CD4-positive, alpha-beta T cell treated with Interferon gamma for 1 hour (primary cell): ENCODE data around the gene MLN.

Experiments used
- DNase-seq: peaks from one replicate; pipeline ENCODE4 v3.0.0-alpha.2; 2020

MLN gene

DNA sequence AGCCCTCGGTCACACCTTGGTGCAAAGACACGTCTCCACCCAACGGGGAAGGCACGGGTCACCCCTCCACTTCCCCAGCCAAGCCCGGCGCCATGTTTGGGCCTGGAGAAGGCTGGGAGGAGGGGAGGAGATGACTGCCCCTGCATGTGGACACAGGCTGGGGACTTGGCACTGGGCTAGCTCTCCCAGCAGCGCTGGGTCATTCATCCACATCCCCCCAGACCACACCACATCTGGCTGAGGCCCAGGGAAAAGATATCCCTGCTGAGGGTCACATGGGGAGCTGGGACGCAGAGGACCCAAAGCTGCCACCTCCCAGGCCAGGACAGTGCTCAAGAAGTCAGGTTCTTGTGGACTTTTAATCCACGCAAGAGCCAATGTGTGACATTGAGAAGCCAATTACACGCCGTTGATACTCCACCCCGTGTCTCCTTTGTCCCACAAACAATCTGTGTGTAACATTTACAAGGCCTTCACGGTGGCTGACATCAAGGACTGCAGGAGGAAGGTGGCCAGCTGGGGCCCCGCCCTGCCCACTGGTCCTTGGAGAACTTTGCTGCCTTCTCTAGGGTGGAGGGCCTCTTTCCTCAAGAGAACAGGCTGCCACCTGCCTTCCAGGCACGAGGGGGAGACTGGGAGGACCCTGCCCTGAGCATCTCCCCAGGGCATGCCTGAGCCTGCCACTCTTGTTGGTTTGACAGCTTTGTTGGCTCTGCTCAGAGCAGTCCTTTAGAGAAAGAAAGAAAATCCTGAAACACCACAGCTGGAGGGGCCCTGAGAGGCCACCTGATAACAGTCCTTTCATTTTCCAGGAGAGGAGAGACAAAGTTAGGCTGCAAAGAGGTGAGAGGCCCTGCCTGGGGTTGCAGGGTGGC is 51.8 kb downstream of the MLN start:
- DNase-seq = no peak

DNA sequence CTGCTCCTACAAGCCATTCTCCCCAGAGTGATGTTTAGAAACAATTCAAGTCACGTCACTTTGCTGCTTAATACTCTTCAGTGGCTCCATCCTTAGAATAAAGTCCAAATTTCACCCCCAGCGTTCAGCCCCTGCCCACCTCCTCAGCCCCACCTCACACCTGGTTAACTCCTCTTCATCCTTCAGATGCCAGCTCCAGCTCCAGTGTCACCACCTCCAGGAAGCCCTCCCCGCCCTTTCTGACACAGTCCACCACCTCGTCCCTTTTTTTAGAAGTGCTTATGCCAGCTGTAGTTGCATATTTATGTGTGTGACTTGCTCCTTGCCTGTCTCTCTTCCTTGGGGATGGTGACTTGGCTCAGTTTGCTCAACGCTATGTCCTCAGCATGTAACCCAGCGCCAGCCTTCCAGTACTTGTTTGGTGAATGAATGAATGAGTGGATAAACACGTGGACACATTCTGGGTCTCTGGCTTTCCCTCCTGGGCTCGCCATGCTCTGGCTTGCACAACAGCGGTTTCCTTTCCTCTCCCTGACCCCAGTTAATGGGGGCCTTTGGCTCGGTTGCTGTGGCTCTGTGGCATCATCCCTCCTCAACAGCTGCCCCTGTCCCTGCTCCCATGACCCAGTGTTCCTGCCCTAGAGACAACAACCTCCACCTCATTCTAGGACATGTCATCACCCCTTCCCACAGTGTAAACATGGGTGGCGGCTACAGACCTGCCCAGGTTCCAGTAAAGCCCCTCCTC is 53.4 kb downstream of the MLN start:
- no peak for DNase-seq

DNA sequence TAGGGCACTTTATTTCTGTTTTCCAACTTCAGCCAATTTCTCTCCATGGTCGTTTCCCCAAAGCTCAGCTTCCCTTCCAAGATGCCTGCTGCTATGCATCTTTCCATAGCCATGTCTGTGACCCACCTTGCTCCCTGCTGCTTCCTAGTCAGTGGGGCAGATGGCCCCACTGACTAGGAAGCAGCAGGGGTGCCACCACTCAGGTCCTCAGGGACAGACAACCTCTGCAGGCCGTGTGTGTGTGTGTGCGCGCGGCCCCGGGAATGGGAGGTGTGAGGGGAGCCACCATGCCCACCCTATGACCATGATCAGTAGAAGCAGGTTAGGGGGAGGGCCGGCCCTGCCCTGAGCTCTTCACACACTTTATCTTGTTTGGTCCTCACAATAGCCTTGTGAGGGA is 54.4 kb downstream of the MLN start:
- no peak for DNase-seq

DNA sequence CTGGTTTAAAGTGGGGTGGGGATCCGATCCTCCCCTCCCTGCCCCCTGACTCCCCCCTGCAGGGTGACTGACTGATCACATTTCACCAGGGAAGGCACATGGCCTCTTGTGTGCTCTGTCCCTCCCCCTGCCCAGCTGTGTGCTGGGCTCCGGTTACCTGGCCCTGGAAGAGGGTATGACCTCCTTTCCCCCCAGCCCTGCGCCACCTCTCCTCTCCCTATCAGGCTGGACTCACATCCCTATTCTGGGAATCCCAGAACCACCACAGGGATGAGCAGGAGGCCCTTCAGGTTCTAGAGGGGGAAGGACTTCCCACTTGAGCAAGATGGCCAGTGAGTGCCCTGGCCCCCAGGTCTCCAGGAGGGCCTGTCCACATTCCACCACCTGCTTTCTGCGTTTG is 55.0 kb downstream of the MLN start:
- no peak for DNase-seq

DNA sequence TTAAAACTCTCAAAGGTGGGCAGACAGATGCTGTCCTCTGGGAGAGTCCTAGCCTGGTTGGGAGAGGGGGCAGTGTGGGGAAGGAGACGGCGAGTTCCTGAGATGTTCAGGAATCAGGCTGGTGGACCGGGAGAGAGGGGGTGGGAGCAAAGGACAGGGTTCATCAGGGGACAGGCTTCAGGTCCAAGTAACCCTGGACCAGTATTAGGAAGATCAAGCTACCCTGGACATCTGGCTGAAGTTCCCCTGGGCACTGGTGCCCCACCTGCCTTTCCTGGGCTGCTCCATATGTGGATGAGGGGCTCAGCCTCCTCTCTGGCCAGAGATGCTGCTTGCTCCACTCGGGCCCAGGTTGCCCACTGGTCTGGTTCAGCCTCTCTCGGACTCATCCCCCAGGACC is 56.0 kb downstream of the MLN start:
- no peak for DNase-seq

DNA sequence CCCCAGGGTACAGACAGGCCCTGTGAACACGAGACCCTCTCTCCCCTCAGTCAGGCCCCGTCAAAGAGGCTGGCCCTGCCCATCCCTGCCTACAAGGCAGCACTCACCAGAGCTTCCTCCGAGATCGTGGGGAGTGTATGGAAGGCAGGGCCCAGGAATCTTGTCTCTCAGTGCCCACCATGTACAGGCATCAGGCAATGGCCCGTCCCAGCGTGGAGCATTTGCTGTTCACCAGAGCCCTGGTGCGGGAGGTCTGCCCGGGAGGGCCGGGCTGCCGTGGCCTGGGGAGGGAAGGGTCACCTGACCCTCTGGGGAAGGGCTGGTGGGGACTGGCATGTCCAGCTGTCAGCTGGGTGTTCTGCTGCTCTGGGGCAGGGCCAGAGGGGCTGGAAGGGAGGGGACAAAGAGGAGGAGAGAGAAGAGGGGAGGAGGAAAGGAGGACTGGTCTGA is 57.1 kb downstream of the MLN start, which contains the start of gene IP6K3:
Gene IP6K3 (minus strand): TSS at position 255 of the 450 bp plus-strand sequence. CDS start 11,429 bp downstream, outside the sequence.
- DNase-seq = no peak

DNA sequence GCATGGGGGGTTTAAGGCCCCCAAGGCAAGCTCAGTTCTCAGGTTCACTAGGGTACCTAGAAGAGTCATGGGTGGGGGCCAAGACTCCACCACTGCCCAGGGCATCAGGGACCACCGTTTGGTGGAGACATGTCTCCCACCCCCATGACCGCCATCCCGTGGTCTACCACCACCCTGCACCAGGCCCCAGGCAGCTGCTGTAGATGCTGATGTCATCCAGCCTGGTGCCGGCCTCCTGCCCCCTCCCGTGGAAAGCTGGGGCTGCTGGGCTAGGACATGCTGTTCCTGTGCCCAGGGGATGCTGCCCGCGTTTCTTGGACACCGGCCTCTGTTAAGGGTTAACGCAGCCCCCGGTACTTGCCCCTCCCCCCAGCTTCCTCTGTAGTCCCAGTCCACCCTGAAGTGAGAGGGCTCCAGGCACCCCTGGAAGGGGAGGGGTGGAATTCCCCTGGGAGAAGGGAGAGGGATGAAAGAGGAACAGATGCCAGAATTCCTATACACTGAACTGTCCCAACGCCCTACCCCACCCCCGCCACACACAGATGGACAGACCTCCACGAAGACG is 57.7 kb downstream of the MLN start:
- no peak for DNase-seq

DNA sequence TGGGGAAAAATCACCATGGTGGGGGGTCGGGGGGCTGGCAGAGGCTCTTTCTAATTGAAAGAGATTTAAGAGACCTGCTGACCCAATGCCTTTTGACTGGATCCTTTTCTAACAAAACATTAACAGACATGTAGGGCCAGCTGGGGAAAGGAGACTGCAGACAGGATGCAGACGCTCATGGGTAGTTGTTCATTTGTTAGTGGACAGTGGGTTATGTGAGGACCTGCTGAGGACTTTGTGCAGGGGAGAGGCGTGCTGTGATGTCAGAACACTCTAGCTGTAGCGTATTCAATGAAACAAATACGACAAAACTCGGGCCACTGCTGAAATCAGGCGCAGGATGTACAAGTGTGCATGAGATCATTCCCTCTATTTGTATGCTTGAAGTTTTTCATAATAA is 58.3 kb downstream of the MLN start:
- no peak for DNase-seq

DNA sequence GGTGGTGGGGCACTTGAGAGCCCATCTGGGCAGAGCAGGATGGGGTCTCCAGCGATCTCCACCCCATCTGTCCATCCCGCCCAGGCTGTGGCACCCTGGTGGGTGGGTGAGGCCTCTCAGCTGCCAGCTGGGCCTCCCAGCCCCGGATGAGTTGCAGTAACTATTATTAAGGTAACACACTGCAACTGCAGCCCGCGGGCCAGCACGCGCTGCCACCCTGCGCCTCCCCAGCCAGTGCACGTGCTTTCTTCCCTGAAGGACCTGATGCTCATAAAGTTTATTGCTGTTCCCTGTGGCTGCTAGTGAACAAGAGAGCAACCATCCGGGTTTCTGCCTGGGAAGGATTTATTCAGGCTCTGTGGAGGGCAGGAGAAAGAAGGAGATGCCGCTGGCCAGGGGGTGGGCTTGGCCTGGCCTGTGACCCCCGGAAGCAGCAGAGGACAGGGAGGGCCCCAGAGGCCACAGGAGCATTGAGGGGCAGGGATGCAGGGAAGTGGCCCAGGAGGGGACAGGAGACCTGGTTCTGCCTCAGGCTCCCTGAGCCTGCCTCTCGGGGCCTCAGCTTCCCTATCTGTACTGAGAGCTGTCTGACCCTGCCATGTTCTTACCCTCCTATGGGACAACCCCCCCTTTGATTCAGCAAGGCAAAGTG is 58.8 kb downstream of the MLN start:
- no peak for DNase-seq
